IMR-90 (cell line): Measurements from ENCODE around the gene KHK. TPM values are rescaled to one million over a fixed set of nuclear protein-coding genes. Genes with fewer than 3 reads are reported as not detected.
"Not testable (repeated sequence)": the region's sequence is repeated elsewhere in the genome, so short reads cannot be mapped to it uniquely, and the experiment has no call there.

Experiments
- ATAC-seq: fragments of 200-7000 bp; cut with Tn5 transposase; 2 replicates; pipeline ENCODE4 v1.9.1; 2020; ENCODE audit warnings: low read depth, mild to moderate bottlenecking, moderate library complexity
- BruUV-seq: library from RNA; stranded (reverse); fragments of 400-500 nt; replicated peaks from 2 replicates; lab custom pipeline; 2021; lab: Mats Ljungman, UMichigan
- CTCF ChIA-PET: fragments of 300-600 bp; formaldehyde crosslinking; extraction: SDS; loops from one replicate; lab custom pipeline; 2021; ENCODE audit warnings: antibody characterized with exemption; lab: Yijun Ruan, JAX
- POLR2A ChIA-PET: fragments of 300-600 bp; sonication (Branson Sonifier 250); formaldehyde crosslinking; loops from one replicate; lab custom pipeline; 2022; ENCODE audit warnings: antibody characterized with exemption; ENCODE audit not compliant: unreplicated experiment; lab: Charles Lee
- DNase-seq: peaks from one replicate; pipeline ENCODE4 v3.0.0; 2013
- H2AFZ ChIP-seq: replicated peaks from 2 replicates; pipeline ENCODE3; 2013; ENCODE audit warnings: low read length, mild to moderate bottlenecking; ENCODE audit not compliant: poor library complexity
- H2AK5ac ChIP-seq: 2 replicates; pipeline ENCODE4 v1.6.1; 2013; ENCODE audit warnings: low read depth, low read length, inconsistent platforms
- H2AK9ac ChIP-seq: replicated peaks from 2 replicates; pipeline ENCODE3; 2013; ENCODE audit warnings: mild to moderate bottlenecking, low read depth, low read length, moderate library complexity; ENCODE audit not compliant: poor library complexity
- H2BK120ac ChIP-seq: 2 replicates; pipeline ENCODE4 v1.6.1; 2013; ENCODE audit warnings: low read depth, low read length, inconsistent platforms
- H2BK15ac ChIP-seq: 3 replicates; pipeline ENCODE4 v1.6.1; 2013; ENCODE audit warnings: low read depth, low read length, inconsistent platforms
- H2BK20ac ChIP-seq: 2 replicates; pipeline ENCODE4 v1.6.1; 2013; ENCODE audit warnings: low read depth, mild to moderate bottlenecking, inconsistent platforms, low read length, moderate library complexity
- H2BK5ac ChIP-seq: 2 replicates; pipeline ENCODE4 v1.6.1; 2013; ENCODE audit warnings: mild to moderate bottlenecking, low read depth, low read length, inconsistent platforms; ENCODE audit not compliant: poor library complexity, severe bottlenecking
- H3K14ac ChIP-seq: replicated peaks from 2 replicates; pipeline ENCODE4 v1.6.1; 2013; ENCODE audit warnings: low read depth, low read length, inconsistent platforms
- H3K18ac ChIP-seq: 2 replicates; pipeline ENCODE4 v1.6.1; 2013; ENCODE audit warnings: low read depth, low read length, control low read depth
- H3K23ac ChIP-seq: 2 replicates; pipeline ENCODE4 v1.6.1; 2013; ENCODE audit warnings: low read depth, low read length, inconsistent platforms
- H3K27ac ChIP-seq: 2 replicates; pipeline ENCODE4 v1.5.1; 2013; ENCODE audit warnings: mild to moderate bottlenecking, control low read depth, low read length; ENCODE audit not compliant: insufficient read depth
- H3K27me3 ChIP-seq: 2 replicates; pipeline ENCODE4 v1.6.1; 2013; ENCODE audit warnings: low read length; ENCODE audit not compliant: control insufficient read depth, insufficient read depth
- H3K36me3 ChIP-seq: 2 replicates; pipeline ENCODE4 v1.6.1; 2013; ENCODE audit warnings: low read length, mixed read lengths; ENCODE audit not compliant: control insufficient read depth, insufficient read depth
- H3K4ac ChIP-seq: 2 replicates; pipeline ENCODE4 v1.6.1; 2013; ENCODE audit warnings: low read depth, low read length, inconsistent platforms
- H3K4me1 ChIP-seq: 2 replicates; pipeline ENCODE4 v1.6.1; 2013; ENCODE audit warnings: low read length, mixed read lengths; ENCODE audit not compliant: control insufficient read depth, insufficient read depth
- H3K4me2 ChIP-seq: 2 replicates; pipeline ENCODE4 v1.6.1; 2013; ENCODE audit warnings: low read depth, mild to moderate bottlenecking, control low read depth, low read length, moderate library complexity
- H3K4me3 ChIP-seq: 2 replicates; pipeline ENCODE4 v1.5.1; 2013; ENCODE audit warnings: low read depth, mild to moderate bottlenecking, control low read depth, low read length, moderate library complexity; ENCODE audit not compliant: insufficient read depth
- H3K56ac ChIP-seq: 2 replicates; pipeline ENCODE4 v1.6.1; 2013; ENCODE audit warnings: low read length, inconsistent platforms; ENCODE audit not compliant: insufficient read depth; ENCODE audit errors: extremely low read depth
- H3K79me1 ChIP-seq, 2 experiments: 2 replicates each; pipeline ENCODE4 v1.6.1; 2013; ENCODE audit warnings: low read length in 2 of 2, inconsistent platforms in 1 of 2, low read depth in 1 of 2
- H3K9ac ChIP-seq: 2 replicates; pipeline ENCODE4 v1.6.1; 2013; ENCODE audit warnings: low read depth, low read length, control low read depth
- H3K9me1 ChIP-seq: 2 replicates; pipeline ENCODE4 v1.6.1; 2013; ENCODE audit warnings: low read length, inconsistent platforms; ENCODE audit not compliant: insufficient read depth
- H3K9me3 ChIP-seq: 2 replicates; pipeline ENCODE4 v1.6.1; 2013; ENCODE audit warnings: low read length; ENCODE audit not compliant: control insufficient read depth, insufficient read depth
- H4K20me1 ChIP-seq: 2 replicates; pipeline ENCODE4 v1.6.1; 2013; ENCODE audit warnings: low read length, inconsistent platforms; ENCODE audit not compliant: insufficient read depth
- H4K5ac ChIP-seq: 2 replicates; pipeline ENCODE4 v1.6.1; 2013; ENCODE audit warnings: mild to moderate bottlenecking, low read depth, low read length, control low read depth
- H4K8ac ChIP-seq, 2 experiments: 2 replicates each; pipeline ENCODE4 v1.6.1; 2013; ENCODE audit warnings: low read depth in 2 of 2, low read length in 2 of 2, control low read depth in 1 of 2, inconsistent platforms in 1 of 2
- H4K91ac ChIP-seq: 2 replicates; pipeline ENCODE4 v1.6.1; 2013; ENCODE audit warnings: low read depth, low read length, inconsistent platforms; ENCODE audit not compliant: insufficient read depth
- BHLHE40 ChIP-seq: fragments of 150-350 bp; IDR thresholded peaks from 2 replicates; pipeline ENCODE4 v1.6.1; 2016; ENCODE audit warnings: mild to moderate bottlenecking, low read depth, low read length
- CHD1 ChIP-seq: IDR thresholded peaks from 2 replicates; pipeline ENCODE4 v1.6.1; 2012; ENCODE audit warnings: low read depth, low read length, improper control_type of control experiment
- MAZ ChIP-seq: IDR thresholded peaks from 2 replicates; pipeline ENCODE4 v1.6.1; 2012; ENCODE audit warnings: low read depth, mild to moderate bottlenecking, low read length, improper control_type of control experiment, moderate library complexity, borderline replicate concordance
- POLR2A ChIP-seq: IDR thresholded peaks from 2 replicates; pipeline ENCODE4 v1.6.1; 2012; ENCODE audit warnings: mild to moderate bottlenecking, low read depth, low read length
- RCOR1 ChIP-seq: IDR thresholded peaks from 2 replicates; pipeline ENCODE4 v1.6.1; 2012; ENCODE audit warnings: mild to moderate bottlenecking, low read length, improper control_type of control experiment; ENCODE audit not compliant: insufficient replicate concordance
- SMC3 ChIP-seq: fragments of 150-350 bp; IDR thresholded peaks from 2 replicates; pipeline ENCODE4 v1.6.1; 2016; ENCODE audit warnings: low read depth, mild to moderate bottlenecking, antibody characterized with exemption, low read length, moderate library complexity
- WGBS, 2 experiments: methylation state at CpG; one replicate each; pipeline versions ENCODE4 v1.1.5 to v1.1.7; 2013; ENCODE audit warnings: missing lambda C conversion rate in 2 of 2; ENCODE audit not compliant: insufficient read length in 1 of 2; ENCODE audit errors: extremely low coverage in 2 of 2; 5-methylcytosine and 5-hydroxymethylcytosine counted together
- dilution Hi-C: fragments of 300-500 bp; cut with HindIII; formaldehyde crosslinking; loops from one replicate; pipeline ENCODE4 v1.14.3; 2018; ENCODE audit warnings: low sequenced_read_pairs; ENCODE audit not compliant: unreplicated experiment
- in situ Hi-C: fragments of 300-500 bp; cut with MboI; formaldehyde crosslinking; loops from 3 replicates; pipeline ENCODE4 v1.14.3; 2019; ENCODE audit warnings: low sequenced_read_pairs, inconsistent platforms, mixed read lengths
- intact Hi-C: fragments of 100-400 bp; cut with micrococcal nuclease; formaldehyde crosslinking; loops from 2 replicates; pipeline ENCODE4 v1.10.0; 2022
- polyA plus RNA-seq, 3 experiments: library from polyadenylated mRNA; depleted of rRNA; stranded (reverse); fragments of >200 nt; gene quantifications; 2 replicates each; pipeline ENCODE4 v1.2.3, GENCODE V29; 2012; ENCODE audit warnings: low replicate concordance in 1 of 3
- total RNA-seq: library from RNA; depleted of rRNA; stranded (reverse); fragments of >200 nt; gene quantifications from 2 replicates; pipeline ENCODE4 v1.2.3, GENCODE V29; 2012

Gene KHK
- total and polyA plus RNA-seq, 2 of the 4 experiments (the other 2 are of a cell fraction), result 0.72 to 0.82 TPM

- no CpG with 5 or more reads among the region's 3 CpGs for WGBS, 2 experiments
- no peak for ATAC-seq
Measured at GRCh38 chr2:27109083-27109482, 22.5 kb downstream of the KHK start.

GRCh38 chr2:27110603-27111352 is 24.2 kb downstream of the KHK start:
- H3K9ac ChIP-seq, H2BK5ac ChIP-seq, POLR2A ChIA-PET, H3K9me3 ChIP-seq, in situ Hi-C loops, intact Hi-C loops, H3K56ac ChIP-seq, H3K4ac ChIP-seq, H2AK9ac ChIP-seq, CTCF ChIA-PET, DNase-seq, H3K14ac ChIP-seq, H2BK20ac ChIP-seq, dilution Hi-C loops, H2AFZ ChIP-seq, H3K36me3 ChIP-seq, H3K4me3 ChIP-seq, H4K91ac ChIP-seq, H2BK120ac ChIP-seq, H2AK5ac ChIP-seq, BruUV-seq, H3K4me2 ChIP-seq, H3K9me1 ChIP-seq, H3K23ac ChIP-seq, H3K79me1 ChIP-seq, H4K5ac ChIP-seq, ATAC-seq, H2BK15ac ChIP-seq, H4K8ac ChIP-seq, H3K27ac ChIP-seq, H4K20me1 ChIP-seq, H3K18ac ChIP-seq, H3K4me1 ChIP-seq: not testable (repeated sequence)
- WGBS, 2 experiments, result 82% methylated on average over 9 of the region's 24 CpGs; no CpG with 5 or more reads in 1 of the 2 experiments
- H3K27me3 ChIP-seq, result peaks cover 41% of the 10 kb centered on the region

More at GRCh38 chr2:27109083-27109482, 22.5 kb downstream of the KHK start:
- Histone ChIP-seq H2BK120ac (no peak overlapping the region), H3K14ac (no peak overlapping the region), H3K4me2 (no peak overlapping the region), H3K9me1 (no peaks in the 10 kb centered on the region), H4K20me1 (no peaks in the 10 kb centered on the region), H4K8ac (no peak overlapping the region), H3K23ac (no peak overlapping the region), H2AK5ac (no peak overlapping the region), H3K18ac (no peak overlapping the region), H2AK9ac (no peak overlapping the region), H3K79me1 (no peaks in the 10 kb centered on the region), H3K9ac (no peak overlapping the region), H3K9me3 (no peaks in the 10 kb centered on the region), H3K56ac (no peak overlapping the region), H3K4me3 (no peak overlapping the region), H3K4me1 (no peaks in the 10 kb centered on the region), H3K36me3 (no peaks in the 10 kb centered on the region), H4K5ac (no peak overlapping the region), H2AFZ (no peak overlapping the region), H2BK5ac (no peak overlapping the region), H4K91ac (no peak overlapping the region), H2BK15ac (no peak overlapping the region), H3K4ac (no peak overlapping the region), H3K27ac (no peak overlapping the region), H3K27me3 (peaks cover 37% of the 10 kb centered on the region), H2BK20ac (no peak overlapping the region)
- POLR2A ChIA-PET, result interaction anchor here (0.6 kb wide), 1 partner anchor 28 kb away, joined by 3 read pairs; no protein-coding TSS in a partner anchor
- no TSS peak for BruUV-seq
- intact Hi-C loops (no loop called here), dilution Hi-C loops (no loop called here), in situ Hi-C loops (no loop called here)
- no peak for DNase-seq
- TF ChIP-seq CHD1 (no peak), MAZ (no peak), POLR2A (no peak), SMC3 (no peak), RCOR1 (no peak), BHLHE40 (no peak)
- CTCF ChIA-PET, result no interaction called here
